OCI-LY7 (cell line): Measurements from ENCODE around the gene CPHXL. TPM values are rescaled to one million over a fixed set of nuclear protein-coding genes. Genes with fewer than 3 reads are reported as not detected.

ENCODE experiments used
- BruUV-seq: library from RNA; stranded (reverse); fragments of 400-500 nt; replicated peaks from 2 replicates; lab custom pipeline; 2021; lab: Mats Ljungman, UMichigan
- CTCF ChIA-PET: fragments of 300-600 bp; sonication (Branson Sonifier 250); formaldehyde crosslinking; loops from one replicate; lab custom pipeline; 2022; ENCODE audit warnings: antibody characterized with exemption; ENCODE audit not compliant: unreplicated experiment; lab: Charles Lee
- POLR2A ChIA-PET: fragments of 300-600 bp; sonication (Branson Sonifier 250); formaldehyde crosslinking; loops from one replicate; lab custom pipeline; 2022; ENCODE audit warnings: antibody characterized with exemption; lab: Charles Lee
- DNase-seq: peaks from one replicate; pipeline ENCODE4 v3.0.0-alpha.2; 2015; ENCODE audit warnings: low spot score
- H2AFZ ChIP-seq: fragments of 200-600 bp; sonication (generic), shearing (Covaris generic); 2 replicates; pipeline ENCODE4 v1.6.1; 2014; ENCODE audit warnings: mild to moderate bottlenecking, antibody characterized with exemption, low read length, moderate library complexity
- H3K27ac ChIP-seq: fragments of 200-600 bp; sonication (generic); 2 replicates; pipeline ENCODE4 v1.5.1; 2014; ENCODE audit warnings: mixed run types, low read depth, mild to moderate bottlenecking, moderate library complexity, low read length, inconsistent platforms; ENCODE audit not compliant: poor library complexity, severe bottlenecking
- H3K36me3 ChIP-seq: fragments of 200-600 bp; sonication (generic); 2 replicates; pipeline ENCODE4 v1.6.1; 2014; ENCODE audit warnings: mild to moderate bottlenecking, antibody characterized with exemption, low read length, moderate library complexity, mixed read lengths; ENCODE audit not compliant: insufficient read depth
- H3K4me1 ChIP-seq: fragments of 200-600 bp; sonication (generic); 2 replicates; pipeline ENCODE4 v1.5.1; 2014; ENCODE audit warnings: mild to moderate bottlenecking, low read length; ENCODE audit not compliant: insufficient read depth, poor library complexity, severe bottlenecking
- H3K4me2 ChIP-seq: fragments of 200-600 bp; sonication (generic); 2 replicates; pipeline ENCODE4 v1.6.1; 2014; ENCODE audit warnings: mild to moderate bottlenecking, low read length
- H3K4me3 ChIP-seq: fragments of 200-600 bp; sonication (generic); 2 replicates; pipeline ENCODE4 v1.5.1; 2014; ENCODE audit warnings: mild to moderate bottlenecking, low read depth, low read length; ENCODE audit not compliant: poor library complexity, severe bottlenecking
- H3K79me2 ChIP-seq: fragments of 200-600 bp; sonication (generic); 2 replicates; pipeline ENCODE4 v1.6.1; 2016; ENCODE audit warnings: low read depth, mild to moderate bottlenecking, low read length, moderate library complexity, mixed read lengths; ENCODE audit not compliant: insufficient read depth
- H3K9me2 ChIP-seq: fragments of 200-600 bp; sonication (generic); 2 replicates; pipeline ENCODE4 v1.6.1; 2016; ENCODE audit warnings: mild to moderate bottlenecking, low read length, mixed read lengths; ENCODE audit not compliant: insufficient read depth
- H3K9me3 ChIP-seq: fragments of 200-600 bp; sonication (generic); 2 replicates; pipeline ENCODE4 v1.6.1; 2014; ENCODE audit warnings: mild to moderate bottlenecking, mixed run types, low read length, mixed read lengths
- H4K20me1 ChIP-seq: fragments of 200-600 bp; sonication (generic); 2 replicates; pipeline ENCODE4 v1.6.1; 2014; ENCODE audit warnings: mild to moderate bottlenecking, antibody characterized with exemption, low read length, moderate library complexity, mixed read lengths; ENCODE audit not compliant: insufficient read depth
- EZH2phosphoT487 ChIP-seq: fragments of 200-600 bp; sonication (generic); IDR thresholded peaks from 2 replicates; pipeline ENCODE4 v1.6.1; 2018; ENCODE audit warnings: low read depth, borderline replicate concordance, mild to moderate bottlenecking, mixed run types, antibody characterized with exemption, low read length, moderate library complexity, mixed read lengths
- intact Hi-C: fragments of 100-400 bp; cut with micrococcal nuclease; formaldehyde crosslinking; loops from one replicate; pipeline ENCODE4 v1.10.0; 2022; ENCODE audit not compliant: unreplicated experiment
- total RNA-seq, 2 experiments: library from RNA; depleted of rRNA in 1 of 2; stranded (reverse); fragments of >200 nt in 1 of 2; shearing (Covaris generic) in 1 of 2; gene quantifications; 2 replicates each; pipeline ENCODE4 v1.2.3, GENCODE V29; 2014 to 2022
- TF ChIP-seq, protein P1 (sequence below): fragments of 200-600 bp; sonication (generic); conservative IDR thresholded peaks from 2 replicates; pipeline ENCODE4 v1.5.1; 2014; ENCODE audit warnings: mild to moderate bottlenecking, antibody characterized with exemption, low read length, moderate library complexity, mixed read lengths

CPHXL gene
- total RNA-seq, 2 experiments from 2014 or later: not detected

DNA sequence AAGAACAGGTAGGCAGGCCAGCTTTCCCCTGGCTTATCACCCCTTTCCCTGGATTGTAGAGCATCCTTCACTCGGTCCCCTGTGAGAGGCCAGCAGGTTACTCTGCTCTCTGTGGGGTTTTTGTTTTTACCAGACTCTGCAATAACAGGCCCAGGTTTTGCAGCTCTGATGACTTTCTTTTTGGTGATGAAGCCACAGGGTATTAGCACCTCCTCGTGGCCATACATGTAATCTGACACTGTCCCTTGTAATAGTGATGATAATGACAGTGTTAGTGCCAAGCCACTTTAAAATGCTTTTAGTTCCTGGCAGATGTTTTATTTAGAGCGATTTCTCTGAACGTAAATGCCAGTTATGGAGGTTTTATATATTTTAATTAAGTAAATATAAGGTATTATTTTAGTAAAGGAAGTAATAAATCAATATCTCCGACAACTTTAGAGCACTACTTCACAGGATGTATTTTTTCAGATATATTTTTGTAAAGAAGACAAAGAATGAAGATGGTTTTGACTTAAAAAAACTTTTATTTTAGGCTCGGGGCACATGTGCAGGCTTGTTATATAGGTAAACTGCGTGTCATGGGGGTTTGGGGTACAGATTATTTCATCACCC, 38.0 kb upstream of the CPHXL start:
- Histone ChIP-seq H4K20me1 (no peaks in the 10 kb centered on the region), H3K4me3 (peak overlapping the region; percentile 37), H3K36me3 (no peaks in the 10 kb centered on the region), H3K9me2 (no peaks in the 10 kb centered on the region), H3K79me2 (no peaks in the 10 kb centered on the region), H2AFZ (peak overlapping the region; percentile 87), H3K9me3 (no peaks in the 10 kb centered on the region), H3K4me1 (peaks cover 38% of the 10 kb centered on the region), H3K4me2 (peak overlapping the region; percentile 66), H3K27ac (peak overlapping the region; percentile 45)
- TF ChIP-seq, protein P1, sequence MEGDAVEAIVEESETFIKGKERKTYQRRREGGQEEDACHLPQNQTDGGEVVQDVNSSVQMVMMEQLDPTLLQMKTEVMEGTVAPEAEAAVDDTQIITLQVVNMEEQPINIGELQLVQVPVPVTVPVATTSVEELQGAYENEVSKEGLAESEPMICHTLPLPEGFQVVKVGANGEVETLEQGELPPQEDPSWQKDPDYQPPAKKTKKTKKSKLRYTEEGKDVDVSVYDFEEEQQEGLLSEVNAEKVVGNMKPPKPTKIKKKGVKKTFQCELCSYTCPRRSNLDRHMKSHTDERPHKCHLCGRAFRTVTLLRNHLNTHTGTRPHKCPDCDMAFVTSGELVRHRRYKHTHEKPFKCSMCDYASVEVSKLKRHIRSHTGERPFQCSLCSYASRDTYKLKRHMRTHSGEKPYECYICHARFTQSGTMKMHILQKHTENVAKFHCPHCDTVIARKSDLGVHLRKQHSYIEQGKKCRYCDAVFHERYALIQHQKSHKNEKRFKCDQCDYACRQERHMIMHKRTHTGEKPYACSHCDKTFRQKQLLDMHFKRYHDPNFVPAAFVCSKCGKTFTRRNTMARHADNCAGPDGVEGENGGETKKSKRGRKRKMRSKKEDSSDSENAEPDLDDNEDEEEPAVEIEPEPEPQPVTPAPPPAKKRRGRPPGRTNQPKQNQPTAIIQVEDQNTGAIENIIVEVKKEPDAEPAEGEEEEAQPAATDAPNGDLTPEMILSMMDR: peak; percentile 96
- TF ChIP-seq EZH2phosphoT487: no peak
- ChIA-PET CTCF (interaction anchor here (0.9 to 1.0 kb wide), 2 partner anchors 117 to 143 kb away, joined by 3 to 6 read pairs; partner anchors contain the start of genes KARS1 and TERF2IP), POLR2A (interaction anchor here (0.7 to 3.1 kb wide), 4 partner anchors 9 to 154 kb away, joined by 3 to 15 read pairs (median 11); partner anchors contain the start of genes ADAT1, KARS1 and TERF2IP)
- peak; percentile 88 for DNase-seq
- intact Hi-C loops: loop anchor here (1.0 to 10.0 kb wide), 7 partner anchors 117 to 565 kb away; partner anchors contain the start of genes KARS1 and TERF2IP
- BruUV-seq: no TSS peak

DNA sequence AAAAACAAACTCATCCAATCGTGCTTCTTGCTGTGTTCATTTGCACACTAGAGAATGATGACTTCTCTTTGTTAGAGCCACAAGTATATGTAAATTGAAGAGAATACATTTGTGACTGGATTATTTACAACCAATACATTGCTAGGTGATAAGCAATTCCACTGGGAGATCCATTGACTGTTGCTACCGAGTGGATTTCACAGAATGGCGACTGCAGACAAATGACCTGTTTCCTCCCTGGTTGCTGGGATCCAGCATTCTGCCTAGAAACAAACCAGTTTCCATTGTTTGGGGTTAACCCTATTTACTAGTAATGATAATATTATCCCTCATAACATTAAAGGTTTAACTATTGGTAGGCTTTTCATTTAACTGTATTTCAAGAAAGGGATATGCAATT, 36.9 kb upstream of the CPHXL start:
- H3K36me3 ChIP-seq: no peaks in the 10 kb centered on the region
- POLR2A ChIA-PET: interaction anchor here (1.4 to 3.1 kb wide), 3 partner anchors 10 to 141 kb away, joined by 10 to 15 read pairs (median 12); partner anchors contain the start of genes ADAT1, KARS1 and TERF2IP
- peak overlapping the region; percentile 45 for H3K27ac ChIP-seq
- no peaks in the 10 kb centered on the region for H3K79me2 ChIP-seq
- peak overlapping the region; percentile 66 for H3K4me2 ChIP-seq
- no peaks in the 10 kb centered on the region for H3K9me2 ChIP-seq
- no peaks in the 10 kb centered on the region for H3K9me3 ChIP-seq
- no peak overlapping the region for H3K4me3 ChIP-seq
- TF ChIP-seq, protein P1: no peak
- TF ChIP-seq EZH2phosphoT487: no peak
- peaks cover 42% of the 10 kb centered on the region for H3K4me1 ChIP-seq
- no peak for DNase-seq
- no peaks in the 10 kb centered on the region for H4K20me1 ChIP-seq
- intact Hi-C loops: loop anchor here (2.0 to 10.0 kb wide), 3 partner anchors 206 to 531 kb away; partner anchors contain the start of gene TMEM231
- no TSS peak for BruUV-seq
- CTCF ChIA-PET: interaction anchor here (1.0 kb wide), 1 partner anchor 116 kb away, joined by 3 read pairs; the partner anchor contains the start of genes KARS1 and TERF2IP
- H2AFZ ChIP-seq: peak overlapping the region; percentile 87
